Epithelial cell of umbilical artery (primary cell): Measurements from ENCODE around the gene PDK3. TPM values are rescaled to one million over a fixed set of nuclear protein-coding genes. Genes with fewer than 3 reads are reported as not detected.

Experiments
- total RNA-seq: library from RNA; depleted of rRNA; stranded (reverse); fragments of >200 nt; gene quantifications from 2 replicates; pipeline ENCODE4 v1.2.3, GENCODE V29; 2014

The PDK3 gene
- total RNA-seq, result 5.8 and 6.7 TPM in 2 replicates

GRCh38 chrX:24464836-24465531, at the start of gene PDK3:
PDK3 (plus strand) TSS chrX:24465286; CDS start chrX:24465456, 170 bp downstream.

Other genes with a start within 250 kb of the PDK3 start
- gene SUPT20HL2, start 151.2 kb upstream of the PDK3 start, total RNA-seq, result not detected in 2 replicates
- not detected in 2 replicates for gene SUPT20HL1, start 104.6 kb upstream of the PDK3 start, total RNA-seq
- gene PCYT1B, start 182.1 kb downstream of the PDK3 start, total RNA-seq, result 0.32 and 0.61 TPM in 2 replicates
- gene POLA1, start 228.6 kb downstream of the PDK3 start, total RNA-seq, result 16.2 and 18.5 TPM in 2 replicates